Fibroblast of skin of abdomen (primary cell): ENCODE measurements around the gene STAC.
"Not testable (repeated sequence)": the region's sequence is repeated elsewhere in the genome, so short reads cannot be mapped to it uniquely, and the experiment has no call there.

Source experiments
- DNase-seq: peaks from one replicate; pipeline ENCODE4 v3.0.0-alpha.2; 2013

STAC gene

DNA sequence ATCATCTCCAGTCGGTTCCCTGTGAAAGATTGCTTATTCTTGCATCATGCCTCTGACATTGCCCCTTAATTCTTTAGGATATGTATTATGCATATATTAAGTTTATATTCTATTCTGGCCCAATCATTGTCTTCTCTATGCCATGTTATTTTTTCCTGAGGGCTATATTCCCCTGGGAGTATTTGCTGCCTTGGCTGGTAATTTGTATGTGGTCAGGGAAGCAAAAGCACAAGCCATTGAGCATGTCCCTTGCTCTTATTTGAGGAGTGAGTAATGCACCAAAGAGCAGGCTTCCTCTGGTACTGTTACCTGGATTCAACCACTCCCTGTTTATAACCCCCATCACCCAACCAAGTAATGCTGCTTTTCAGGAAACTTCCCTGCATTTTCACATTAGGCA, 36.3 kb downstream of the STAC start:
- DNase-seq: peak; percentile 8

DNA sequence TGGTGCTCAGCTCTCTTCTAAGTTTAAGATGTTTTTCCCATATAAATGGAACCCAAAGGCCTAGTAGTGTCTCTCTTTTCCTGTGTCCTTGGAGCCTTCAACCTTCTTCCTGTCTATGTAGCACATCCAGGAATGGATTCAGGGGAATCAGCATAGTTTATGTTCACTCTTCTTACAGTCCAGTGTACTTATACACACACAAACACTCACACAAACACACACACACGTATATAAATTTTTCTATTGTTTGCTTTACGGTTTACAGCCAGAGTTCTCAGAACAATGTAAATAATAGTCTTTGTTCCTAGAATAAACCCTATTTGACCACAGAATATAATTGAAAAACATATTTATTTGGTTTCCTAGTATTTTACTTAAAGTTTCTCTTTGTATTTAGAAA, 36.9 kb downstream of the STAC start:
- DNase-seq: no peak

DNA sequence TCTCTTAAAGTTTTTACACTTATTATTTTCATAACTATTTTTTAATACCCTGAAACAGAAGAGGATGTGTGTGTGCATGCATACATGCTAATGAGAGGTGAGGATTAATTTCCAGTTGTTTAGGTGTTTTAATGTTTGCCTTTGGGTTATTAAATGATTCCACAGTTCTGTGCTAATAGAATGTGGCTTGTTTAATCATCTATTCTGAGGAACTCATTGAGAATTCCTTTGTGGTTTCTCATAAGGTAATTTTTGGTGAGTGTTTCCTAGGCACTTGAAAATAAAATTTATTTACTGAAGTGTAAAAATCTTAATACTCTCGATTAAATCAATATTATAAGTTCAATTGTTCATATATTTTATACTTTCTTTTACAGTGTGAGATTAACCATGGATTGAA, 38.0 kb downstream of the STAC start:
- no peak for DNase-seq

GRCh38 chr3:36428445-36428844, 48.1 kb downstream of the STAC start:
- no peak for DNase-seq

DNA sequence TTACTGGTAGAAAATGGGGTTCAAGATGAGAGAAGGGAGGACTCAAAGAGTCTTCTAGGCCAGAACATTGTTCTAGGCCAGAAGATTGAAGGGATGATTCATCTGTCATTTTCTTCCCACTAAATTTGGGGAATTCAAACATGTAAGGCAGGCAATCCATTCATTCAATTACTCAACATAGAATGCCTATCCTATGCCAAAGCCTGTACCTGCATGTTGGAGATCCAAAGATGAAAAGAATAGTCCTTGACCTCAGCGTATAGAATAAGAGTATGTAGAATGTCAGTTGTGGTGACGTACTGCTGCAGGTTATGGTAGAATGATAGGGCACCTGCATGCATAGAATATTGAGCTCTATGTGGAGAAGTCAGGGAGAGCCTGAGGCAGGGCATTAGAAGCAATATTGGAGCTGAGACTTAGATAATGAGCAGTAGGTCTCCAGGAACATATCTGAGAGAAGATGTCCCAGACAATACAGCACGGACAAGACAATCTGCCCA, 49.7 kb downstream of the STAC start:
- DNase-seq: no peak

GRCh38 chr3:36433511-36433910, 53.2 kb downstream of the STAC start:
- no peak for DNase-seq

DNA sequence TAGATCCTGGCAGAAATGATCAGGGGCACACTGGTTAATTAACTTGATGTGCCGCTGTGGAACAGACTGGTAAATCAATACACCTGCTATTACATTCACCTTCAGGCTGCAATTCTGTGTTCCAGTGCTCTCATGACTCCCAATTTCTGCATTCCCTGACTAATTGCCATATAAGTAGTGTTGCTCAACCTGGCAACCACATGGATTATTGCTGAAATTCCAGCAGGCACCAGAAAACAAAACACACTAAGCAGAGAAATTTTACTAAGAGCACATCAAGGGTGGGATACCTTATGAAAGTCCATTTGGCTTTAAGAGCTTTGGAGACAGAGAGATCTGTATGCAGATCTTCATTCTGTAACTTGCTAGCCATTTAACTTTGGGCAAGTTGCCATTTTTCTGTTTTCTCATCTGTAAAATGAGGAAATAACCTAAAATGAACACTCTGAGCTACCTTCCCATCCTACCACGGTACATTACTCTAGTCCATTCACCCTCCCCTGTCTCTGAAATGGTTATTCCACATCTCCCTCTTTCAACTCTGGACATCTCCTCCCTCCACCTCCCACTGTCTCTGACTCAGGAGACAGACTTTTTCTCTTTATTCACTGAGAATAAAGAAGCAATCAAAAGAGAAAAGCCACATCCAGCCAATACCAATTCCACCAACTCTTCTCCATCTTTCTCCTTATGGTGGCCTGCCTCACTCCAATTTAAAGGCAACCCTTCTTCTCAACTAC, 54.6 kb downstream of the STAC start:
- DNase-seq: peak; percentile 59

- DNase-seq: no peak
Measured at GRCh38 chr3:36443028-36443686, 62.9 kb downstream of the STAC start.

DNA sequence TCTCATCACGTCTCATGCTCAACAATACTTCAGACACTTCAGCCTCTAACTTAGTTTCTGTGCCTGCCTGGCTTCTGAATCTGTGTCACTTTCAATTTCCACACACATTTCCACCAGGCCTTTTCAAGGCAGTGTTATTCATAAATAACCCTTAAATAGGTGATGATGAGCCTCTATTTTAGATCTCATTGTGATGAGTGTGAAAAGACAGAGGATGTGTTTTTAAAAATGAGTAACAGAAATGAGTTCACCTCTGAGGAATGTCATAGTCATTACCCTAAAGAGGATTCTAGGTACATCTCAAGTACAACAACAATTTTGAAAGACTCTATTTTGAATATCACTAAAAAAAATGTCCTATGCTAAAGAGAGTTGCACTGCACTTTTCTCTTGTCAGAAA, 64.6 kb downstream of the STAC start:
- DNase-seq: peak; percentile 80

DNA sequence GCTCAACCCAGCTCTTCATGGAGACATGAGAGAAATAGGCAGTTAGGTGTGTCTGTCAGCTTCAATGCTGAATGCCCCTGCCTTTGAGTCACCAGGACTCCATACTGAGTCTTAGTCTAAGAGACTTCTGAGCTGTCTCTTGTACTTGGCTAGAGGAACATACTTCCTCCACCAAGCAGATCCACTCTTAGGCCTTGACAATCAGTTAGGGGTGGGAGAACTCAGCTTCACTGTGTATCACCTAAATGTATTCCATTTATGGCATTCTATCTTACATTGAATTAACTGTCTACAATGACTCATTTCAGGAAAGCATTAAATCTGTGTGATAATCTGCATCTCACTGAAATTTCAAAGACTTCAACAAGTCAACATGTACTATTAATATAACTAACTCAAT, 66.0 kb downstream of the STAC start:
- peak; percentile 80 for DNase-seq

- DNase-seq: peak; percentile 41
Measured at GRCh38 chr3:36447061-36447460, 66.8 kb downstream of the STAC start.

DNA sequence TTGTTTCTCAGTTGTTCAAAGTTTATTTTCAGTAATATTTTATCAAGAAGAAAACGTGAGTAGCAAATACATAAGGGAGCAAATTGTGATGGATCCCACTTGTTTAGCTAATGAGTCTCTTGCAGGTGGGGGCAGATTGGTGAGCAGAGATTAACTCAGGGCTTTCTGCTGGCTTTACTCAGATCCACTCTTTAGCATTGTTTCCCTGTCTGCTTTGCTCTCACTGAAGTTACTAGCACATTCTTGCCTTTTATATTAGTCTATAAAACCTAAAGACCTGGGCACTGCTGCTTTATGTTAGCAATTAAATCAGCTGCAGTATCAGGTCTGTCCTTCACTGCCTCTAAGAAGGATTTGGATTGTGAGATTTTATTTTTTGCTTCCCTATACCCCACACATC, 71.5 kb downstream of the STAC start:
- DNase-seq: no peak

- DNase-seq: not testable (repeated sequence)
Measured at GRCh38 chr3:36453213-36453612, 72.9 kb downstream of the STAC start.

DNA sequence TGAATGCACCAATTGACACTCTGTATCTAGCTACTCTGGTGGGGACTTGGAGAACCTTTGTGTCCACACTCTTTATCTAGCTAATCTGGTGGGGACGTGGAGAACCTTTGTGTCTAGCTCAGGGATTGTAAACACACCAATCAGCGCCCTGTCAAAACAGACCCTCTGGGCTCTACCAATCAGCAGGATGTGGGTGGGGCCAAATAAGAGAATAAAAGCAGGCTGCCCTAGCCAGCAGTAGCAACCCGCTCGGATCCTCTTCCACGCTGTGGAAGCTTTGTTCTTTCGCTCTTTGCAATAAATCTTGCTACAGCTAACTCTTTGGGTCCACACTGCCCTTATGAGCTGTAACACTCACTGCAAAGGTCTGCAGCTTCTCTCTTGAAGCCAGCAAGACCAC, 73.6 kb downstream of the STAC start:
- DNase-seq: not testable (repeated sequence)

GRCh38 chr3:36455406-36455805, 75.1 kb downstream of the STAC start:
- no peak for DNase-seq

GRCh38 chr3:36456784-36457183, 76.5 kb downstream of the STAC start:
- no peak for DNase-seq

DNA sequence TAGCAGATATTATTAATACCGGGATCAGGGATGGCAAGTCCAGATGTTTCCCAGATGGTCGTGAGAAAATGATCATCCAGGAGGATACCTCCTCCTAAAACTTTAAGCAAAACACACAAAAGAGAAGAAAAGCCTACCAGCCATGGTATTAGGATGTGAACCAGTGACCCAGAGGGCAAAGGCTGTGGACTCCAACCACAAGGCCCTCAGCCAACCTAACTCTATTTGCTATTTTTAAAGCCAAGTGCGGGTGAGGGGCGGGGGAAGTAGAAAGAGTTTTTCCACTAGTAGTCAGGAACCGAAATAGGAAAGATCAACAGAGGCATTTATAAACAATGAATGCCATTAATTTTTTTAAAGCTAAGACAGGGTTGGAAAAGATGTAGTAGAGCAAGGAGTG, 77.4 kb downstream of the STAC start:
- no peak for DNase-seq

- no peak for DNase-seq
Measured at GRCh38 chr3:36459177-36459576, 78.9 kb downstream of the STAC start.

DNA sequence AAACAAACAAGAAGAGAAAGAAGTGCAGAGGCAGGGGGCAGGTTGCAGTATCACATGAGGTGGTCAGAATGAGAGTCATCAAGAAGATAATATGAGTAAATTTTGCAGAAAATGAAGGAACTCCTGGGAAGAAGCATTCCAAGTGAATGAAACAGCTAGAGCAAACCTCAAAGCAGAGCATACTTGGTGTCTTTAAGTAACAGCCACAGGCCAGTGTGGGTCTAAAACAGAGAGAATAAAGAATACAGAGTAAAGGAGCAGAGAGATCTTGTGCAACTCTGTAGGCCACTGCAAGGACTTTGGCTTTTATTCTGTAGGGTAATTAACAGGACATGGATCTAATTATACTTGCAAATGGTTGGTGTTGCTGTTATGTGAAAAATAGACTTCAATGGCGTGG, 81.3 kb downstream of the STAC start:
- peak; percentile 88 for DNase-seq

GRCh38 chr3:36472045-36472444, 91.7 kb downstream of the STAC start:
- DNase-seq: not testable (repeated sequence)

DNA sequence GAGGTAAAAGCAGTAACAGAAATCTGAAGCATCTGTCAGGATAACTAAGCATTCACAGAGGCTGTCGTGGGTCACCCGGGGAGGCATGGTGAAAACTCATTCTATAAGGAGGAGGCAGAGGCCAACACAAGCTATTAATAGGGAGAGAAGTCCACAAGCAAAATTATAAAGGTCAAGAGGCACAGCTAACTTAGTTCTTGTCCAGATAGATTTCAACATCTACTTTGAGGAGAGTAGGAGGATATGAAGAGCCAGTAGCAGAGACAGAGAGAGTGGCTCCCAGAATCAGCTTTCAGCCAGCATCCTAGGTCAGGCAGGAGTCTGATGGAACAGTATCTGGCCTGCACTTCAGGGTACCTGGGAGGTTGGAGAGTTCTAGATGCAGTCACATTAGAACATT, 95.3 kb downstream of the STAC start:
- DNase-seq: no peak

GRCh38 chr3:36476286-36476942, 96.1 kb downstream of the STAC start:
- DNase-seq: peak; percentile 32

DNA sequence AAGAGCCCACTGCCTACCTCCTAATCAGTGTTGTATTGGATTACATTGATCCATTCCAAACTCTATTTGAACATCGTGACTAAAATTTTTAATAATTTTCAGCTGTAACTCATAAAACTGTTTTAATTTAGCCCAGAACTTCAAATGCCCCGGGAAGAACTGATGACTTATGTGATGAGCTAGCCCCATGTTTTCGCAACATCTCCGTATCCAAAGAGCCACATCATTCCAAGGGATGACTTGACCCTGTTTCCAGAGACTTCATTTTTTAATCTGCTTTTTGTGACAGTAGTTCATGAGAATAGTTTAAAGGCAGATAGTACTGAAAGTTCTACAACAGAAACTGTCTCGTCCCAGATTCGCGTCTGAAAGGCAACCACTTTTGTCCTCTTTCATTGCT, 97.4 kb downstream of the STAC start:
- DNase-seq: peak; percentile 79
